CD4-positive, alpha-beta T cell (primary cell): ENCODE measurements around the gene CFDP1. TPM values are rescaled to one million over a fixed set of nuclear protein-coding genes. Genes with fewer than 3 reads are reported as not detected.
A peak's percentile ranks its signal among the peaks of the same experiment; 100 is the strongest.

Experiments
- ATAC-seq: fragments of 200-7000 bp; cut with Tn5 transposase; one replicate; pipeline ENCODE4 v1.10.0; 2022; ENCODE audit warnings: mild to moderate bottlenecking; ENCODE audit not compliant: poor library complexity
- CTCF ChIA-PET: fragments of 350-600 bp; sonication (Branson Sonifier 250); formaldehyde crosslinking; loops from one replicate; lab custom pipeline; 2021; ENCODE audit warnings: antibody characterized with exemption, inconsistent platforms; lab: Charles Lee
- POLR2A ChIA-PET: fragments of 350-600 bp; sonication (Branson Sonifier 250); formaldehyde crosslinking; loops from one replicate; lab custom pipeline; 2021; ENCODE audit warnings: antibody characterized with exemption, inconsistent platforms; lab: Charles Lee
- DNase-seq, 14 experiments: peaks; one replicate each; pipeline ENCODE4 v3.0.0-alpha.2; 2013 to 2020; ENCODE audit warnings: mixed read lengths in 2 of 14
- H3K27ac ChIP-seq, 2 donors: one replicate each; pipeline versions ENCODE4 v1.5.1 to v1.7.0; 2013; ENCODE audit warnings: low read length in 2 of 2, low read depth in 1 of 2, mild to moderate bottlenecking in 1 of 2
- H3K27me3 ChIP-seq, 2 experiments: 1 replicate in 1 of 2; 2 replicates in 1 of 2; pipeline versions ENCODE4 v1.6.1 to v1.7.0; 2013; ENCODE audit warnings: low read length in 2 of 2, control low read depth in 1 of 2, mild to moderate bottlenecking in 1 of 2, moderate library complexity in 1 of 2; ENCODE audit not compliant: insufficient read depth in 2 of 2, control insufficient read depth in 1 of 2
- H3K36me3 ChIP-seq: one replicate; pipeline ENCODE4 v1.6.1; 2013; ENCODE audit warnings: low read length, control low read depth; ENCODE audit not compliant: insufficient read depth
- H3K4me1 ChIP-seq: one replicate; pipeline ENCODE4 v1.6.1; 2013; ENCODE audit warnings: low read length, control low read depth; ENCODE audit not compliant: insufficient read depth
- H3K4me3 ChIP-seq: one replicate; pipeline ENCODE4 v1.5.1; 2013; ENCODE audit warnings: mild to moderate bottlenecking, low read length, moderate library complexity
- H3K9me3 ChIP-seq, 2 experiments: 1 replicate in 1 of 2; 2 replicates in 1 of 2; pipeline versions ENCODE4 v1.6.1 to v1.7.0; 2013; ENCODE audit warnings: low read length in 2 of 2, mild to moderate bottlenecking in 2 of 2, control low read depth in 1 of 2, moderate library complexity in 1 of 2; ENCODE audit not compliant: control insufficient read depth in 1 of 2, insufficient read depth in 1 of 2
- H3K27ac Mint-ChIP-seq: one replicate; pipeline ENCODE4 v1.8.0; 2020; ENCODE audit warnings: mixed read lengths
- H3K27me3 Mint-ChIP-seq: one replicate; pipeline ENCODE4 v1.8.0; 2021; ENCODE audit warnings: mixed read lengths
- H3K36me3 Mint-ChIP-seq: one replicate; pipeline ENCODE4 v1.8.0; 2021; ENCODE audit warnings: low read depth, mixed read lengths
- H3K4me1 Mint-ChIP-seq: one replicate; pipeline ENCODE4 v1.8.0; 2021; ENCODE audit warnings: low read depth, mixed read lengths
- H3K4me3 Mint-ChIP-seq: one replicate; pipeline ENCODE4 v1.8.0; 2020; ENCODE audit warnings: mild to moderate bottlenecking, mixed read lengths
- H3K9me3 Mint-ChIP-seq: one replicate; pipeline ENCODE4 v1.8.0; 2020; ENCODE audit warnings: mixed read lengths
- intact Hi-C, 2 experiments: fragments of 100-400 bp; cut with DNase I in 1 of 2; cut with micrococcal nuclease in 1 of 2; formaldehyde crosslinking; loops; one replicate each; pipeline versions ENCODE4 v1.15.1 to v1.9.0; 2023 to 2025; cut with DNase I, micrococcal nuclease
- total RNA-seq, 174 experiments: library from RNA in 2 of 174; stranded (reverse) in 2 of 174; gene quantifications; one replicate each; pipeline ENCODE4 v1.2.3 and lab custom pipeline; 2021 to 2026
- TF ChIP-seq, protein P1 (sequence below): fragments of 200-600 bp; IDR thresholded peaks from one replicate; pipeline ENCODE4 v1.8.0; 2022; ENCODE audit warnings: antibody characterized with exemption, mild to moderate bottlenecking

Gene CFDP1
- total RNA-seq, 2 experiments from 2014 or later, result 23.0 to 25.5 TPM

DNA sequence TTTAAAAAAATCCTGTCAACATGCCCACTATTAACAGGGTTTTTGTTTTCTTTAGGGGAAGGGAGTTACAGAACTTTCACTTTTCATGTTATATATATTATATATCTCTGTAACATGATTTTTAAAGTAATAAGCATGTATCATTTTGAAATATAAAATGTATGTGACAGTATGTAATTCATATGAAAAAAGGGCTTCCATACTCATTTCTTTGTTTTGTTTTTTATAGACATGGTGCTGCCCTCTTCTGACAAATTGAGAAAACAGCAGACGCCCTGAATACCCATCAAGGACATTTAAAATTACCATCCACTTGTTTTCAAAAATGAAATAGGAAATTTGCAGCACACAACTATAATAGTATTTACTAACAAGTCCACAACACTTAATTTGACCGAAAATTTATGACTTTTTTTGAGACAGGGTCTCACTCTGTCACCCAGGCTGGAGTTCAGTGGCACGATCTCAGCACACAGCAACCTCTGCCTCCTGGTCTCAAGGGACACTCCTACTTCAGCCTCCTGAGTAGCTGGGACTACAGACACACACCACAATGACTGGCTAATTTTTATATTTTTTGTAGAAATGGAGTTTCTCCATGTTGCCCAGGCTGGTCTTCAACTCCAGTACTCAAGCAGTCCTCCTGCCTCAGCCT lies 30.4 kb downstream of the CFDP1 start:
- ATAC-seq (peak; percentile 57), DNase-seq (peak in 3 of 14 experiments; percentile 42 to 55 (median 54))
- intact Hi-C loops, result loop anchor here (1.0 to 5.0 kb wide), 3 partner anchors 171 to 204 kb away; no protein-coding TSS in a partner anchor
- Mint-ChIP-seq H3K9me3 (no peaks in the 10 kb centered on the region), H3K36me3 (peaks cover 28% of the 10 kb centered on the region), H3K4me3 (no peak overlapping the region), H3K4me1 (peaks cover 4% of the 10 kb centered on the region), H3K27me3 (no peaks in the 10 kb centered on the region), H3K27ac (no peak overlapping the region)
- Histone ChIP-seq H3K27ac (no peak overlapping the region), H3K36me3 (peaks cover 23% of the 10 kb centered on the region), H3K4me1 (no peaks in the 10 kb centered on the region), H3K27me3 (no peaks in the 10 kb centered on the region), H3K9me3 (no peaks in the 10 kb centered on the region), H3K4me3 (no peak overlapping the region)
- ChIA-PET POLR2A (no interaction called here), CTCF (interaction anchor here (1.0 to 4.1 kb wide), 3 partner anchors 23 to 204 kb away, joined by 3 to 14 read pairs (median 3); no protein-coding TSS in a partner anchor)
- TF ChIP-seq, protein P1, sequence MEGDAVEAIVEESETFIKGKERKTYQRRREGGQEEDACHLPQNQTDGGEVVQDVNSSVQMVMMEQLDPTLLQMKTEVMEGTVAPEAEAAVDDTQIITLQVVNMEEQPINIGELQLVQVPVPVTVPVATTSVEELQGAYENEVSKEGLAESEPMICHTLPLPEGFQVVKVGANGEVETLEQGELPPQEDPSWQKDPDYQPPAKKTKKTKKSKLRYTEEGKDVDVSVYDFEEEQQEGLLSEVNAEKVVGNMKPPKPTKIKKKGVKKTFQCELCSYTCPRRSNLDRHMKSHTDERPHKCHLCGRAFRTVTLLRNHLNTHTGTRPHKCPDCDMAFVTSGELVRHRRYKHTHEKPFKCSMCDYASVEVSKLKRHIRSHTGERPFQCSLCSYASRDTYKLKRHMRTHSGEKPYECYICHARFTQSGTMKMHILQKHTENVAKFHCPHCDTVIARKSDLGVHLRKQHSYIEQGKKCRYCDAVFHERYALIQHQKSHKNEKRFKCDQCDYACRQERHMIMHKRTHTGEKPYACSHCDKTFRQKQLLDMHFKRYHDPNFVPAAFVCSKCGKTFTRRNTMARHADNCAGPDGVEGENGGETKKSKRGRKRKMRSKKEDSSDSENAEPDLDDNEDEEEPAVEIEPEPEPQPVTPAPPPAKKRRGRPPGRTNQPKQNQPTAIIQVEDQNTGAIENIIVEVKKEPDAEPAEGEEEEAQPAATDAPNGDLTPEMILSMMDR, result peak; percentile 76

DNA sequence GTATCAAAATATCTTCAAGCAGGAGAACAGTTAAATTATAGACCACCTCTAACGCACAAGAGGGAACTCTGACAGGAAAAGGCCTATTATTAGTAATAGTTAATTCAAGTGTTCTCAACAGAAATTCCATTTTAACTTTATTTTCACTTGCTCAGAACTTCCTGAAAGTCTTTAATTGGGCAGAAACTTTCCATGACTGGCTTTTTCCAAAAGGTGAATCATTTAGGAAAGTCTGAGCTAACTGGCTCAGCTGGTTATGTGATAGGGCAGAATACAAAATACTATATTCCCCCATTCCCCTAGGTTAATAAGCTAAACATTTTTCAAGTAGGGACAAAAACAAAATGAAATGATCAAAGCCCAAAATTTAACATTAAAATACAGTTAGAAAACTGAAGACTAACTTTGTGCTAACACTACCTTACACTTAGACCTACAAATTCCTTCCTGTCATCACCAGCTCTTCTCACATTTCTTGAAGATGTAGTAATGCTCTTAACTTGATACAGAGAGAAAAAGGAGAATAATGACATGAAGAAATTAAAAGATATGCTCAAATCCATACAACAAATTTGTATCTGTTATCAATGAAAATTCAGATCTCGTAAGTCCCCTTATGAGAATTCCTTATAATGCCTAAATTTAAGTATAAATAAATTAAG lies 31.0 kb downstream of the CFDP1 start:
- H3K27ac Mint-ChIP-seq, result no peak overlapping the region

DNA sequence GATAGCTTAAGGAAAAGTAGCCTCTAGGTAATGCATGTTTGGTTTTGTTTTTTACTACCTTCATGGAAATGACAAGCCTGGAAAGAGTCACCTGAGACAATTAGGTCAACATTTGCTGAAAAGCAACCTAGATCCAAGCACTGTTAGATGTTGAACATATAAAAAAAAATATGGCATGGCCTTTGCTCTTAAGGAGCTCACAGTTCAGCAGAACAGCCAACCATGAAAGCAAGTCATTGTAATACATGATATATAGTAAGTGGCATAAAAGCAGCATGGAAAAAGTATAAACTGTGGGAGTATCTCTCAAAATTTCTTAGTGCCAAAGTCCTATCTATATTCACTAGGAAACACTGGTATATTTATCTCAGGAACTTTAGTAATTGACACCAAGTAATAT lies 31.6 kb downstream of the CFDP1 start:
- intact Hi-C loops, result loop anchor here (2.0 to 5.0 kb wide), 2 partner anchors 169 to 203 kb away; no protein-coding TSS in a partner anchor
- H3K9me3 ChIP-seq, result no peaks in the 10 kb centered on the region
- no peak overlapping the region for H3K27ac ChIP-seq
- H3K4me1 ChIP-seq, result no peaks in the 10 kb centered on the region
- no peak overlapping the region for H3K4me3 Mint-ChIP-seq
- POLR2A ChIA-PET, result interaction anchor here (0.6 kb wide), 1 partner anchor 19 kb away, joined by 4 read pairs; no protein-coding TSS in a partner anchor
- no peaks in the 10 kb centered on the region for H3K27me3 Mint-ChIP-seq
- peaks cover 20% of the 10 kb centered on the region for H3K36me3 Mint-ChIP-seq
- H3K4me3 ChIP-seq, result no peak overlapping the region
- no peak overlapping the region for H3K27ac Mint-ChIP-seq
- H3K27me3 ChIP-seq, result no peaks in the 10 kb centered on the region
- no peak for DNase-seq
- no peaks in the 10 kb centered on the region for H3K9me3 Mint-ChIP-seq
- H3K36me3 ChIP-seq, result peaks cover 12% of the 10 kb centered on the region
- CTCF ChIA-PET, result interaction anchor here (0.6 to 4.1 kb wide), 4 partner anchors 22 to 202 kb away, joined by 3 to 14 read pairs (median 4); no protein-coding TSS in a partner anchor
- TF ChIP-seq, protein P1, result no peak
- no peak for ATAC-seq
- H3K4me1 Mint-ChIP-seq, result peaks cover 4% of the 10 kb centered on the region

More for the DNA sequence above, 31.0 kb downstream of the CFDP1 start:
- Histone ChIP-seq H3K36me3 (peaks cover 18% of the 10 kb centered on the region), H3K27me3 (no peaks in the 10 kb centered on the region), H3K4me1 (no peaks in the 10 kb centered on the region), H3K9me3 (no peaks in the 10 kb centered on the region), H3K27ac (no peak overlapping the region), H3K4me3 (no peak overlapping the region)
- intact Hi-C loops, result loop anchor here (2.0 to 5.0 kb wide), 2 partner anchors 170 to 203 kb away; no protein-coding TSS in a partner anchor
- TF ChIP-seq, protein P1, result no peak
- ATAC-seq (no peak), DNase-seq (no peak)
- peaks cover 4% of the 10 kb centered on the region for H3K4me1 Mint-ChIP-seq
- H3K4me3 Mint-ChIP-seq, result no peak overlapping the region
- no peaks in the 10 kb centered on the region for H3K9me3 Mint-ChIP-seq
- POLR2A ChIA-PET, result no interaction called here
- CTCF ChIA-PET, result interaction anchor here (0.9 to 4.1 kb wide), 3 partner anchors 22 to 203 kb away, joined by 3 to 14 read pairs (median 5); no protein-coding TSS in a partner anchor
- H3K27me3 Mint-ChIP-seq, result no peaks in the 10 kb centered on the region
- H3K36me3 Mint-ChIP-seq, result peaks cover 25% of the 10 kb centered on the region
